Peyer's patch (tissue), 4 donors: Measurements from ENCODE around the gene SRC. TPM values are rescaled to one million over a fixed set of nuclear protein-coding genes. Genes with fewer than 3 reads are reported as not detected.

ENCODE experiments used
- DNase-seq, 3 donors: peaks; one replicate each; pipeline ENCODE4 v3.0.0-alpha.2; 2017 to 2019
- H3K27ac ChIP-seq, 4 donors: fragments of 200-600 bp; sonication (generic); one replicate each; pipeline ENCODE4 v1.5.1; 2016 to 2019
- H3K27me3 ChIP-seq, 2 donors: fragments of 200-600 bp; sonication (generic); one replicate each; pipeline ENCODE4 v1.5.1; 2019
- H3K36me3 ChIP-seq, 3 donors: fragments of 200-600 bp; sonication (generic); one replicate each; pipeline ENCODE4 v1.5.1; 2016 to 2019
- H3K4me1 ChIP-seq, 4 donors: fragments of 200-600 bp; sonication (generic); one replicate each; pipeline ENCODE4 v1.5.1; 2016 to 2019
- H3K4me3 ChIP-seq, 4 donors: fragments of 200-600 bp; sonication (generic); 1 replicate in 3 of 4; 2 replicates in 1 of 4; pipeline ENCODE4 v1.5.1; 2016 to 2019; ENCODE audit warnings: mild to moderate bottlenecking in 1 of 4
- H3K9me3 ChIP-seq, 4 donors: fragments of 200-600 bp; sonication (generic); one replicate each; pipeline ENCODE4 v1.5.1; 2016 to 2019; ENCODE audit warnings: mild to moderate bottlenecking in 1 of 4
- POLR2A ChIP-seq, 2 donors: fragments of 450-650 bp; IDR thresholded peaks; one replicate each; pipeline ENCODE4 v1.5.1; 2017; ENCODE audit warnings: antibody characterized with exemption in 2 of 2, mild to moderate bottlenecking in 2 of 2, moderate library complexity in 2 of 2
- total RNA-seq, 4 donors: library from RNA; depleted of rRNA; stranded (reverse); fragments of >200 nt; gene quantifications; one replicate each; pipeline ENCODE4 v1.1.0, GENCODE V29; 2016
- TF ChIP-seq, protein P1 (sequence below), 6 experiments: fragments of 450-650 bp in 4 of 6; fragments of 200-600 bp in 2 of 6; sonication (generic) in 1 of 6; IDR thresholded peaks; one replicate each; pipeline ENCODE4 v1.5.1; 2017 to 2019; ENCODE audit warnings: antibody characterized with exemption in 6 of 6, mild to moderate bottlenecking in 3 of 6, moderate library complexity in 1 of 6

SRC gene
- total RNA-seq, 4 donors from 2014 or later, result 85.8 to 187 (median 146) TPM

DNA sequence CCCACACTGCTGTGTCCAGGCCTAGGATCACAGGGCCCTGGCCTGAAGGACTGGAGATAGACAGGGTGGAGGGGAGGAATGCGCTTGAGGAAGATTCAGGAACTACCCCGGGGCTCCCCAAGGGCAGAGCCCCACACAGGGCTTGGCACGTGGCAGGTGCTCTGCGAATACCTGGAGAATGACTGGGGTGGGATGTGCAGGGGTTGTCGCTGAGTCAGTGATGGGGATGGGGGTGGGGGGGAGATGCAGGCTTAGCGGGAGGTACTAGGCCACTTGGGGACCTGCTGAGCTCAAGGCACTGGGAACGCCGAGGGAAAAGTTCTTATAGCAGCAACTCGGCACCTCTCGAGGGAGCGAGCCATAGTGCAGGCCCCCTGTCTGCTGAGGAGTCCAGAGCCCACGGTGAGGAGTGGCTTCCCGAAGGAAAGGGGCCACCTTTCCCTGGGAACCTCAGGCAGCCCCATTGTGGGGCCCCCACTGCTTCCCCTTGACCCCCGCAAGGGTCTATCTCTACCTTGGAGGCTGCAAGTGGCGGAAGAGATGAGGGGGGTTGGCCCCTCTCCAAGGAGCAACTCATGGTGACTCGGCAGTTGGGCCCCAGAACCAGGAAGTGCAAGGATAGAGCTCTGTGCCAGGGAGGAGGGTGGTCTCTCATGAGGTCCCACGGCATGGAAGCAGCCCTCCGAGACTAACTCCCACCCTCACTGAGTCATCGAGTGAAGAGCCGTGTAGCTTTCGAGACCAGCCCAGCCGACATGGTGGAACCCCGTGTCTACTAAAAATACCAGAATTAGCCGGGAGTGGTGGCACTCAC lies 33.1 kb downstream of the SRC start:
- Histone ChIP-seq H3K4me1 (peaks cover 0 to 26% (median 4%) of the 10 kb centered on the region in 4 donors), H3K9me3 (no peaks in the 10 kb centered on the region), H3K4me3 (no peak overlapping the region), H3K27me3 (no peaks in the 10 kb centered on the region), H3K27ac (peak overlapping the region in 3 of 4 donors; percentile 14 to 59 (median 33)), H3K36me3 (peaks cover 0 to 18% (median 0%) of the 10 kb centered on the region in 3 donors)
- DNase-seq, result peak in 1 of 3 donors; percentile 57
- TF ChIP-seq, protein P1, sequence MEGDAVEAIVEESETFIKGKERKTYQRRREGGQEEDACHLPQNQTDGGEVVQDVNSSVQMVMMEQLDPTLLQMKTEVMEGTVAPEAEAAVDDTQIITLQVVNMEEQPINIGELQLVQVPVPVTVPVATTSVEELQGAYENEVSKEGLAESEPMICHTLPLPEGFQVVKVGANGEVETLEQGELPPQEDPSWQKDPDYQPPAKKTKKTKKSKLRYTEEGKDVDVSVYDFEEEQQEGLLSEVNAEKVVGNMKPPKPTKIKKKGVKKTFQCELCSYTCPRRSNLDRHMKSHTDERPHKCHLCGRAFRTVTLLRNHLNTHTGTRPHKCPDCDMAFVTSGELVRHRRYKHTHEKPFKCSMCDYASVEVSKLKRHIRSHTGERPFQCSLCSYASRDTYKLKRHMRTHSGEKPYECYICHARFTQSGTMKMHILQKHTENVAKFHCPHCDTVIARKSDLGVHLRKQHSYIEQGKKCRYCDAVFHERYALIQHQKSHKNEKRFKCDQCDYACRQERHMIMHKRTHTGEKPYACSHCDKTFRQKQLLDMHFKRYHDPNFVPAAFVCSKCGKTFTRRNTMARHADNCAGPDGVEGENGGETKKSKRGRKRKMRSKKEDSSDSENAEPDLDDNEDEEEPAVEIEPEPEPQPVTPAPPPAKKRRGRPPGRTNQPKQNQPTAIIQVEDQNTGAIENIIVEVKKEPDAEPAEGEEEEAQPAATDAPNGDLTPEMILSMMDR (IDR thresholded peaks at IDR 0.05), result no peak
- TF ChIP-seq POLR2A (IDR thresholded peaks at IDR 0.05), result no peak

DNA sequence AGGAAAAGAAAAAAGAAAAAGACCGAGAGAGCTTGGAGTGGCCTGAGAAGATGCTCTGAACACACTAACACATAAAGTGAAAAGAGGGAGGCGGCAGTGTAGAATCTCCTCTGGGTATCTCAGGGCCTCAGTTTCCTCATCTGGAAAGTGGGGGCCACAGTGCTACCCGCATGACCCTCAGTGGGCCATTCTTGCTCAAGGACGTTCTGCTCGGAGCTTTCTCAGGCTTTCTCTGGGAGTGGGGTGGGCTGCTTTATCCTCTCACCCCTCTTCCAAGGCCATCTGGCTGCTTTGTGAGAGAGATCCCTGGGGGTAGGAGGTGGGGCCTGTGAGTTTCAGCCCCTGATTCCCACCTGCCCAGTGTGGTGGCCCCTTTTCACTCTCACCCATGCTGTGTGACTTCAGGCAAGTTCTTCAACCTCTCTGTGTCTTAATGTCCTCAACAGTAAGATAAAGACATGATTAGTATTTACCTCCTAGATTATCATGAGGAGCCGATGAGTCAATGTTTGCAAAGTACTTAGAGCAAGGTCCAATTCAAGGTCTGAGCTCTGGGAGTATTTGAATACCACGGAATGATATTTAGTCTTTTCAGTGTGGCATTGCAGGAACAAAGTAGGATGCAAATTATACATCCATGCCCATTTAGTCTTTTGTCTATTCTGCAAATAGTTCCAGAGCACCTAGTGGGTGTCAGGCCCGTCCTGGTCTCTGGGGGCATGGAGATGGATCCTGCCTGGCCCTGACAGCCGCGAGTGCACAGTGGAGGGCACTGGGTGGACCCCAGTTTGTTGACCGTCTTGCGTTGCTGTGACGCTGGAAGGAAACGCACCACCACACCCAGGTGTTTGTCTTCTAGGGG lies 34.3 kb downstream of the SRC start:
- H3K27ac ChIP-seq, result peak overlapping the region in 3 of 4 donors; percentile 46 to 87 (median 78)
- H3K9me3 ChIP-seq, result no peaks in the 10 kb centered on the region
- peaks cover 0 to 20% (median 0%) of the 10 kb centered on the region in 3 donors for H3K36me3 ChIP-seq
- no peak overlapping the region for H3K4me3 ChIP-seq
- peaks cover 0 to 38% (median 6%) of the 10 kb centered on the region in 4 donors for H3K4me1 ChIP-seq
- peak in 1 of 3 donors; percentile 64 for DNase-seq
- TF ChIP-seq, protein P1 (IDR thresholded peaks at IDR 0.05), result no peak
- no peak for TF ChIP-seq POLR2A (IDR thresholded peaks at IDR 0.05)
- H3K27me3 ChIP-seq, result no peaks in the 10 kb centered on the region

DNA sequence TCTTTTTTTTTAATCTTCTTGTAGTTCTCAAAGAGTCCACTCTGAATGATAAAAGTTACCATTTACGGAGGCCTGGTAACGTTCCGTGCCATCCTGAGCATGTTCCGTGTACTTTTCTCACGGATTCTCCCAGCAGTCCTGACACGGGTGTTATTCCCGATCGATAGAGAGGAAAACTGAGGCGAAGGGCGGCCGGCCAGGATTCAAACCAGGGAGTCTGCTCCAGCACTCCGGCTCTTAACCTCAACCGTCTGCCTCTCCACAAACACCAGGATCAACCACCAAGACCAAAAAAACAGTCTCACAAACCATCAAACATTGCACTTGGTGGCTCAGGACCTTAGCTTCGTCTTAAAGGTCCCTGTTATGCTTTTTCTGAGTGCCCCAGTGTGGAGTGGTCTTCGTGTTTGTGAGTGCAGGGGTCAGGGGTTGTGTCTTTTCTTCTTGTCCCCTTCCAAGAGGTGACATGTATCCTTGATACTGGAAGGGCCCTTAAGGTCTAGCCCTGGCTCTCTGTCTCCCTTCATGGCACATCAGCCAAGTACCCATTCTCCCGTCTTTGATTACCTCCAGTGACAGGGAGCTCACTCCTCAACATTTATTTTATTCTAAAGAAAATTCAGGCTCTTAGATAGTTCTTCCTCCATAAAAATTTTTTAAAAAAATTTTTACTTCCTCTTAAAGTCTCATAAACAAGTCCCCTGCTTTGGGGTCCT lies 35.1 kb downstream of the SRC start:
- Histone ChIP-seq H3K27ac (peak overlapping the region in 3 of 4 donors; percentile 46 to 87 (median 78)), H3K27me3 (no peaks in the 10 kb centered on the region), H3K4me3 (no peak overlapping the region), H3K36me3 (peaks cover 0 to 21% (median 0%) of the 10 kb centered on the region in 3 donors), H3K9me3 (no peaks in the 10 kb centered on the region), H3K4me1 (peaks cover 0 to 38% (median 6%) of the 10 kb centered on the region in 4 donors)
- TF ChIP-seq, protein P1 (IDR thresholded peaks at IDR 0.05), result no peak
- TF ChIP-seq POLR2A (IDR thresholded peaks at IDR 0.05), result no peak
- peak in 1 of 3 donors; percentile 35 for DNase-seq

DNA sequence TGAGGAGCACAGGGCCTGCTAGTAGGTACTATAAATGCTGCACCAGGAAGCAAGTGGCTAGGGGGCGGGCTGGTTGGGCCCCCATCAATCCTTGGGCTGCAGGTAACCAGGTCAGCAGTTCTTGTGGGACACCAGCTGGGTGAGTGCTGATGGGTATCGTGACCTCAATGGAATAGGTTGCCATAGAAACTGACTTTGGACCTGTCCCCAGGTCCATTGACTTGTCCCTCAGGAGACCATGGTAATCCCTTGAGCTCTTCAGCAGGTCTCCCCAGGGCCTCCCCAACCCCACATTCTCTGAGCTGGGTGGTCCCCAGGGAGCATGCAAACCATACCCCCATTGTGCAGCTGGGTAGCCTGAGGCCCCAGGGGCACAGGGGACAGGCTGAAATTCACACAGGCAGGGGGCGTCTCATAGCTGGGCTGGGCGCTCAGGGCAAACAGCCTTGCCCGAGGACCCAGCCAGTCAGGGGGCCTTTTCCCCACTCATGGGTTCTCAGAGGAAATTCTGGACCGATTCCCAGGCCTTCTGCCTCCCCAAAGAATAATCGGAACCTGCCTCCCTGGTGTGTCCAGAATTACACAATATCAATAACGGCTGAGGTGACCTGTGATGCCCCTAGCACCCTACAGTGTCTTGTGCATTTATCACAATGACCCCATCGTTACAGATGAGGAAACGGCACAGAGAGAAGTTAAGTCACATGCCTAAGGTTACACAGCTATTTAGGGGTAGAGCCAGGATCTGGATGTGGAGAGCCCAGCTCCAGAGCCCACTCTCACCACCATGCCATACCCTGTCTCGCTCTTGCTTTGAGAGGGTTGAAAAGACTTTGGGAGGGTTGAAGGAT lies 35.9 kb downstream of the SRC start:
- no peaks in the 10 kb centered on the region for H3K27me3 ChIP-seq
- no peak for TF ChIP-seq POLR2A (IDR thresholded peaks at IDR 0.05)
- TF ChIP-seq, protein P1 (IDR thresholded peaks at IDR 0.05), result no peak
- H3K27ac ChIP-seq, result peak overlapping the region in 2 of 4 donors; percentile 78 to 87
- H3K4me3 ChIP-seq, result no peak overlapping the region
- H3K36me3 ChIP-seq, result peaks cover 0 to 24% (median 0%) of the 10 kb centered on the region in 3 donors
- DNase-seq, result peak in 1 of 3 donors; percentile 31
- H3K9me3 ChIP-seq, result no peaks in the 10 kb centered on the region
- H3K4me1 ChIP-seq, result peaks cover 0 to 38% (median 6%) of the 10 kb centered on the region in 4 donors
